ENCODE measurements around the gene NECTIN4.

Gene NECTIN4

DNA sequence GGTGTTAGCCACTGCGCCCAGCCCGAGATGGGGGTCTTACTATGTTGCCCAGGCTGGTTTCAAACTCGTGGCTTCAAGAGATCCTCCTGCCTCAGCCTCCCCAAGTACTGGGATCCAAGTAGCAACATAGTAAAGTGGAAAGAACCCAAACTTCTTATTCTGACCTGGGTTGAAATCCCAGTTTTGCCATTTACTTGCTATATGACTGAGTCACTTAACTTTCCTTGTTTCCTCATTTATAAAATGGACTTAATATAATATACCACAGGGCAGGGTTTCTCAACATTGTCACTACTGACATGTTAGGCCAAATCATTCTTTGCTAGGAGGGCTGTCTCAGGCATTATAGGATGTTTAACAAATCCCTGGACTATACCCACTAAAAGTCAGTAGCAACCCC is 21.8 kb upstream of the NECTIN4 start:
- DNase-seq, result no peak

DNA sequence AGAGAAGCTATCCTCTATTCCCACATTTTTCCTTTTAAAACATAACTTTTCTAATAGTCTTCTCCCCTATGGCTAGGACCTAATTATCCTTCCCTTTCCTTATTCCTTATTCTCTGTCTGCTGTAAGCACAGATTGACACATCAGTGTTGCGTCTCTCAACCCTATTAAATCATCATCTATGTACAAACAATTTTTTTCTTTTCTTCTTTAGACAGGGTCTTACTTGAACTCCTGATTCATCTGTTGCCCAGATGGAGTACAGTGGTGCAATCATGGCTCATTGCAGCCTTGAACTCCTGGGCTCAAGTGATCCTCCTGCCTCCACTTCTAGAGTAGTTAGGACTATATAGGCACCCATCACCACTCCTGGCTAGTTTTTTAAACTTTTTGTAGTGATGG is 17.1 kb upstream of the NECTIN4 start:
- DNase-seq, result no peak

GRCh38 chr1:161100556-161100955 is 11.2 kb upstream of the NECTIN4 start:
- DNase-seq, result no peak

DNA sequence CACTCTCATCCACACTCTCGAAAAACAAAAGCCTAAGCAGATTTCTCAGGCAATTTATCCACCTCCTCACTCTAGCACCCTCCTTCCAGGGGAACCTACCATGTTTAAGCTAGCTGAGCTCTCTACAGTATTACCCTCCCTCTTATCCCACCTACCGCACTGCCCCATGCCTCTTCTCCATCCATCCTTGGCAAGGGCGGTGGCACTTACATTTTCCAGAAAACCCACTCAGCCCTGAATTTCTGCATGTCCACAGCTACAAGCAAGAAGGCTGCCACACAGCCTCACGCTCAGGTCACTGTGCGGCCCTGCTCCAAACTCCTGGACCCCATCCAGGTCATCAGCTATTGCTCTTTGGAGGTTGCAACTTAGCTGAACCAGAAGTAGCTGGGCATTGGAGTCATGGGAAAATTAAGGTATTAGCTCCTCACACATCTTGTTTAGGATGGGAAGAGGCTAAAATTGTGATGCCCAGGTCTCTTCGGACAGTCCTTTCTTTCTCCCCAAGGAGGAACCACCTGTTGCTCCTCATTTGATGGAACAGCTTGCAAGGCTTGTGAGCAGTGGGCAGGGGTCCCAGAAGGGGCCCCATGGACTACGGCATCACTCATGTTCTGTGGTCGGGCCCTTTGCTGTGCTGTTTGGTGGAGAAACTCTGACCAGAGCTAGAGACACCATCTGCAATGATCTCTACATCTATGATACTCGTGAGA is 9.9 kb upstream of the NECTIN4 start:
- DNase-seq, result no peak

DNA sequence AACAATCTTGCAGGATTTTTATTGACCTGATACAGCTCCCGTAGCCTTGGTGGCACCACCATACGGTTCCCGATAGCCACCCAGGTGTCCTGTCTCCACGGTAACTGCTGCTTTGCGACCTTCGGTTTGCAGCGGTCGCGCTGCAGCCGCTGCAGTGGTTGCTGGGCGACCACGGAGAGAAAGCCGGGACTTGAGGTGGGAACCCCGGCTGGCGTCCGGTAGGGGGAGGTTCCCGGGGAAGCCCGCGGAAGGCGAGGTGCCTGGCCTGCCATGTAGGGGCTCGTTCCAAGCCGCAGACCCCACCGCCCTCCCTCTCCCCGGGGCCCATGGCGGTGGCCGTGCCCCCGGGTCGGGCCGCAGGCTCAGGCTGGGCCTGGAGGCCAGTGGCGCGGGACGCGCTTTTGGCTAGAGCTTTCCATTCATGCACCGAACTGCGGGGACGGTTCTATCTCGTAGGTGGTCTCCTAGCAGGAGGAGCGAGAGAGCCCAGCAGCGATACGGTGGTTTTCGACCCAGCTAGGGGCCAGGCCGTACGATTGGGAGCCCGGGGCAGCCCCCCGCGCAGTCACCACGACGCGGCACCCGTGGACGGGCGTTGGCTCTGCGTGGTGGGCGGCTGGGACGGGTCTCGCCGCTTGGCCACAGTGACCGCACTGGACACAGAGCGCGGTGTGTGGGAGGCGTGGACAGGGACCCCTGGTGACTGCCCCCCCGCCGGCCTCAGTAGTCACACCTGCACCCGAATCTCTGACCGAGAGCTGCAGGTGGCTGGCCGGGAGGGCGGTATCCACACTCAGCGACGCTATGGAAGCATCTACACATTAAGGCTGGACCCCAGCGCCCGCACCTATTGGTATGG is 9.1 kb upstream of the NECTIN4 start, which contains the start of gene KLHDC9:
Gene KLHDC9, plus strand, starts transcription at position 152 of the 859 bp plus-strand sequence. Its CDS starts 175 bp downstream, at position 327.
- DNase-seq, result peak; percentile 73 to 89

DNA sequence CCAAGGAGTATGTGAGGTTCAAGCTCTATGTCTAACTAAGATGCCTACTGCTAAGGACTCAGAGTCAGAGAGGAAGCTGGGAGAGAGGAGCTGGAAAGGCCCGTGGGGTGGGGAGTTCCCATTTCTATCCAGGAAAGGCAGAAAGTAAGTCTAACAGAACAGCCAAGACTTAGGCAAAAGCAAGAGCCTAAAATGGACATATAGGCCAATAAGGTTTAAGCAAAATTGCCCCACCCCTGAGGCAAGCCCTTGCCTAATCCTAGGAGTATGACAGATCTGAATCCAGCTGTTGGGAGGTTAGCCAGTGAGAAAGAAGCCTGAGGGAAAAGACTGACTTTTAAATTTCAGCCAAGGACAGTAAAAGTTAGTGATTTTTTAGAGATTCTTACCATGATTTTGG is 7.2 kb upstream of the NECTIN4 start:
- DNase-seq, result no peak

GRCh38 chr1:161096015-161096414 is 6.7 kb upstream of the NECTIN4 start:
- no peak for DNase-seq

- DNase-seq, result no peak
These were observed 5.9 kb upstream of the NECTIN4 start for GRCh38 chr1:161095230-161095629.

GRCh38 chr1:161094481-161094880 is 5.1 kb upstream of the NECTIN4 start:
- DNase-seq, result no peak

GRCh38 chr1:161092621-161093028 is 3.3 kb upstream of the NECTIN4 start:
- no peak for DNase-seq

GRCh38 chr1:161091796-161092507 is 2.6 kb upstream of the NECTIN4 start:
- DNase-seq, result no peak

- DNase-seq, result no peak
These were observed 1.7 kb upstream of the NECTIN4 start for GRCh38 chr1:161091093-161091492.

- DNase-seq, result no peak
These were observed 1.3 kb upstream of the NECTIN4 start for GRCh38 chr1:161090617-161091016.

DNA sequence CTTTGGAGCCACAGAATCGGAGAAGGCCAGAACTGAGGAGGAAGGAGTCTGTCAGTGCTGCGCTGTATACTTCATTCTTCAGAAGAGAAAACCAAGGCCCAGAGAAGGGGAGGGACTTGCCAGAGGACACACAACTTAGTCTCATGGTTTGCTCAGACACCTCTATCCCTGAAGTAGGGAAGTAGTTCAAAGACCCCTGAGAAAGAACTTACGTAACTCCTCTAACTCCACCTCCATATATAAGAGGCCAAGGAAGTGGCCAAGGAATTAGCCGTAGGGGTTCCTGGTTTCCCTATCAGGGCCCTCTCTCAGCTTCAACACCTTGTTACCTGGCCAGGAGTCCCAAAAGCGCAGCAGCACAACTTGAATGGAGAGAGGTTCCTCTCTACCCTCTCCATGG is 580 bp upstream of the NECTIN4 start:
- DNase-seq, result no peak

GRCh38 chr1:161088587-161089110 is 709 bp downstream of the NECTIN4 start:
- no peak for DNase-seq

- no peak for DNase-seq
These were observed 2.9 kb downstream of the NECTIN4 start for GRCh38 chr1:161086457-161086856.

GRCh38 chr1:161085165-161085564 is 4.2 kb downstream of the NECTIN4 start:
- no peak for DNase-seq

DNA sequence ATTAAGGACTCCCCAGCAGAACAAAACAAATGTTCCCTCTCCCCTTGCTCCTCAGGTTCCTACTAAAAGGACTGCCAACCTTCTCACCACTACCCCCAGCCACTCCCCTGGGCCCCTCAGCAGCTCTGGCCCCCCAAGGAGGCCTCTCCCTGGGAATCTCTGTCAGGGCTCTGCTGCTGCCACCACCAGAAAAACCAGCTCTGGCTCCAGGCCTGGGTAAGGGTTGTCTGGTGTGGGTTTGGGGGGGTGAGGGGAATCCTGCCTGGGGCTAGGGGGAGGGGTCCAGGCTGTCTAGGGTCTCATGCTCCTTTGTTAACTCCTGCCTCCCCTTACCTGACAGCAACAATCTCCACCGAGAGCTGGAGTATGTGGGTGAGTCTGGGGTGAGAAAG is 4.8 kb downstream of the NECTIN4 start:
- DNase-seq, result no peak

GRCh38 chr1:161083748-161084596 is 5.4 kb downstream of the NECTIN4 start:
- DNase-seq, result no peak

DNA sequence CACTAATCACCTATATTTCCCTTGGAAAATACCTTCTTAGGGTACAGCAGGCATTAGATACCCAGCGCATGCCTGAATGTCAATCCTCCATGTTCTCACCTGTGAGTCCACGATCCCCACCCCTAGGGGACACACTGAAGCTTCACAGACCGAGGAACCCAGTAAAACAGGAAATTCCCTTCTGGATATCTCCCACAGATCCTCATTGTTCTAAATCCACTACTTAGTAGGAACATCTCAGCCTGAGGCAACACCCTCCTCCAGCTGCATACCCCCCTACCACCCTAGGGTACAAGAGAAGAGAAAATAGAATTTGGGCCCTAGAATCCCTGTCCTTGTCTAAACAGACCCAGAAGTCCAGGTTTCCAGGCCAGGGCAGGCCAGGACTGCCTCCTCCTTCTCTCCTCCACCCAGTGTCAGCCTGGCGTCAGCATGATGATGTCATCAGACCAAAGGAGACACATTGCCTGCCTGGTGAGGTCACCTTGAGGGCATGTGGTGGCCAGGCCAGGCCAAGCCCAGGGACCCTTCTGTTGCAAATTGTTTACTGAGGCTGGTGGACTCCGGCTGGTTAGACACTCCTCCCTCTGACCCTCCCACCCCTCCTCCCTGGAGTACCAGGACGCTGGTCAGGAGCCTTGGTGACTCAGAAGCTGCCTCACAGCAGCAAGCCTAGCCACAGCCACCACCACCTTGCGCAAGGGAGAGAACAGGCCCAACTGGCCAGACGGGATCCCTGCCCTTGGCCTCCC is 6.2 kb downstream of the NECTIN4 start:
- DNase-seq, result peak in 1 of 2 donors; percentile 77

DNA sequence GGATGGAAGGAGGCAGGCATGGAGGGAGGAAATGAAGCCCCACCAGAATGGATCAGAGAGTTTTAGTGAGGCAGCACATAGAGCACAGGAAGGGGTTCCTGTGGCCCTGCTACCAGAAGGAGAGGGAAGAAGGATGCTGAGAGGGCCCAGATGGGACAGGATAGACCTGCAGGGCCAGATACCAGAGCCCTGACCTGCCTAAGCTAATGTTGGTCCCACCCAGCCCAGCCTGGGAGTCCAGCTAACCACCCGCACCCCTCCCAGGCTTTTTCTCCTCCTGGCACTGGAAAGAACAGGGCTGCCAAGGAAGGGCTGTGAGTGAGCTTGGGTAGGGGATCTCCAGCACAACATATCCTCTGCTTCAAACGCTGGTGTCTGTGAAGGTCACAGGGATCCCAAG is 6.9 kb downstream of the NECTIN4 start:
- no peak for DNase-seq

- DNase-seq, result no peak
These were observed 7.8 kb downstream of the NECTIN4 start for GRCh38 chr1:161081519-161081918.
